ENCODE results near the gene ACSL6.

- TF ChIP-seq CTCF (conservative IDR thresholded peaks at IDR 0.05) (no peak), ZFX (IDR thresholded peaks at IDR 0.05) (no peak)
These were observed 37.4 kb downstream of the ACSL6 start for GRCh38 chr5:131974016-131974415.
